ENCODE measurements around the gene PCP4. TPM values are rescaled to one million over a fixed set of nuclear protein-coding genes. Genes with fewer than 3 reads are reported as not detected.

Gene PCP4
- total and polyA plus RNA-seq, 10 of the 15 experiments (the other 5 are each of a cell fraction or from before 2014, with no cell fraction given), result not detected

GRCh38 chr21:39923476-39923875, 56.2 kb downstream of the PCP4 start:
- ChIA-PET POLR2A (no interaction called here), SMC1A (ENCODE audit: uncharacterized antibody, unreplicated experiment) (no interaction called here), RAD21 (ENCODE audit: unreplicated experiment) (no interaction called here), CTCF (no interaction called here)
- BruUV-seq (replicated peaks), result no TSS peak
- no peak for TF ChIP-seq ZNF274 (IDR thresholded peaks at IDR 0.05; ENCODE audit: insufficient read depth, insufficient read length)
- no peak for TF ChIP-seq NRF1 (conservative IDR thresholded peaks at IDR 0.05; ENCODE audit: low read depth, low read length)
- TF ChIP-seq ZBTB33 (IDR thresholded peaks at IDR 0.05), result no peak
- TF ChIP-seq RAD21 (IDR thresholded peaks at IDR 0.05; ENCODE audit: insufficient read depth, low read depth, low read length), result no peak
- no peak for TF ChIP-seq FOS (IDR thresholded peaks at IDR 0.05; ENCODE audit: borderline replicate concordance, extremely low read depth, insufficient read length)
- TF ChIP-seq E2F8 (IDR thresholded peaks at IDR 0.05; ENCODE audit: low read depth, partially characterized antibody), result no peak
- TF ChIP-seq BCL3 (IDR thresholded peaks at IDR 0.05; ENCODE audit: borderline replicate concordance, insufficient read depth, low read depth, low read length, poor library complexity, severe bottlenecking), result no peak
- no peak for TF ChIP-seq CHD2 (IDR thresholded peaks at IDR 0.05; ENCODE audit: borderline replicate concordance, low read depth, low read length)
- TF ChIP-seq IRF4 (IDR thresholded peaks at IDR 0.05; ENCODE audit: low read depth, low read length), result no peak
- no peak for TF ChIP-seq BMI1 (IDR thresholded peaks at IDR 0.05; ENCODE audit: borderline replicate concordance)
- no peak for TF ChIP-seq TAF1 (IDR thresholded peaks at IDR 0.05; ENCODE audit: borderline replicate concordance, low read depth, low read length)
- no peak for TF ChIP-seq NFYB (IDR thresholded peaks at IDR 0.05; ENCODE audit: insufficient read depth, low read depth, low read length)
- TF ChIP-seq E4F1 (IDR thresholded peaks at IDR 0.05; ENCODE audit: borderline replicate concordance, partially characterized antibody), result no peak
- TF ChIP-seq PAX8 (IDR thresholded peaks at IDR 0.05), result no peak
- Histone ChIP-seq H3K27me3 (replicated peaks in 1 of 2; ENCODE audit: control insufficient read depth in 2 of 2, insufficient read depth in 2 of 2, low read length in 1 of 2) (no peaks in the 10 kb centered on the region), H3K4me3 (no peak overlapping the region), H3K4me1 (ENCODE audit: control insufficient read depth, insufficient read depth, low read length) (no peaks in the 10 kb centered on the region), H3K36me3 (ENCODE audit: control insufficient read depth in 2 of 2, insufficient read depth in 2 of 2, low read length in 1 of 2) (no peaks in the 10 kb centered on the region), H3K9me3 (replicated peaks; ENCODE audit: control insufficient read depth, insufficient read depth, low read length) (no peaks in the 10 kb centered on the region; the same call in 2 of the 3 replicates), H3K27ac (ENCODE audit: control insufficient read depth, insufficient read depth) (no peak overlapping the region), H3K4me2 (ENCODE audit: control insufficient read depth, insufficient read depth) (no peak overlapping the region), H2AFZ (ENCODE audit: control insufficient read depth, low read depth, low read length) (no peak overlapping the region), H3K9ac (ENCODE audit: control insufficient read depth, insufficient read depth, low read length) (no peak overlapping the region), H3K79me2 (ENCODE audit: control insufficient read depth, insufficient read depth, low read length) (no peaks in the 10 kb centered on the region), H4K20me1 (ENCODE audit: control insufficient read depth, insufficient read depth) (no peaks in the 10 kb centered on the region)
- in situ Hi-C loops (cut with MboI) (no loop called here), intact Hi-C loops (cut with micrococcal nuclease; ENCODE audit: unreplicated experiment) (no loop called here)
- FAIRE-seq (no peak), ATAC-seq (no peak), DNase-seq (ENCODE audit: low read depth, low spot score) (no peak)
- 14% methylated on average over 10 of the region's 10 CpGs for WGBS (ENCODE audit: insufficient coverage, insufficient replicate concordance, low lambda C conversion rate, missing lambda C conversion rate)
